GM23338 (cell line): Measurements from ENCODE around the gene ROPN1L. TPM values are rescaled to one million over a fixed set of nuclear protein-coding genes. Genes with fewer than 3 reads are reported as not detected.

ENCODE experiments used
- ATAC-seq: fragments of 200-7000 bp; cut with Tn5 transposase; 3 replicates; pipeline ENCODE4 v1.9.1; 2020
- DNase-seq: peaks from one replicate; pipeline ENCODE4 v3.0.0-alpha.2; 2015; ENCODE audit warnings: low spot score
- H2AFZ ChIP-seq: fragments of 200-600 bp; sonication (generic); 2 replicates; pipeline ENCODE4 v1.8.0; 2016; ENCODE audit warnings: antibody characterized with exemption, mild to moderate bottlenecking, moderate library complexity
- H3F3A ChIP-seq: fragments of 200-600 bp; sonication (generic); replicated peaks from 2 replicates; pipeline ENCODE4 v1.8.0; 2017; ENCODE audit warnings: antibody characterized with exemption, mixed run types, low read depth
- H3K27ac ChIP-seq: fragments of 200-600 bp; sonication (generic); 2 replicates; pipeline ENCODE4 v1.6.1; 2016; ENCODE audit warnings: low read depth
- H3K27me3 ChIP-seq: fragments of 200-600 bp; sonication (generic); 2 replicates; pipeline ENCODE4 v1.8.0; 2016; ENCODE audit warnings: mild to moderate bottlenecking, mixed run types, moderate library complexity; ENCODE audit not compliant: insufficient read depth
- H3K36me3 ChIP-seq: fragments of 200-600 bp; sonication (generic); 2 replicates; pipeline ENCODE4 v1.8.0; 2016; ENCODE audit warnings: mild to moderate bottlenecking; ENCODE audit not compliant: insufficient read depth
- H3K4me1 ChIP-seq: fragments of 200-600 bp; sonication (generic); 2 replicates; pipeline ENCODE4 v1.8.0; 2016; ENCODE audit warnings: mild to moderate bottlenecking, moderate library complexity; ENCODE audit not compliant: insufficient read depth
- H3K4me2 ChIP-seq: fragments of 200-600 bp; sonication (generic); 2 replicates; pipeline ENCODE4 v1.7.1; 2017; ENCODE audit warnings: mixed run types
- H3K4me3 ChIP-seq: fragments of 200-600 bp; sonication (generic); 2 replicates; pipeline ENCODE4 v1.6.1; 2016; ENCODE audit warnings: mixed run types
- H3K79me2 ChIP-seq: fragments of 200-600 bp; sonication (generic); replicated peaks from 2 replicates; pipeline ENCODE4 v1.8.0; 2017; ENCODE audit warnings: mild to moderate bottlenecking; ENCODE audit not compliant: insufficient read depth
- H3K9me2 ChIP-seq: fragments of 200-600 bp; sonication (generic); 2 replicates; pipeline ENCODE4 v1.8.0; 2017; ENCODE audit not compliant: insufficient read depth
- H4K20me1 ChIP-seq: fragments of 200-600 bp; sonication (generic); replicated peaks from 2 replicates; pipeline ENCODE4 v1.8.0; 2017; ENCODE audit warnings: mild to moderate bottlenecking; ENCODE audit not compliant: insufficient read depth
- H3K27ac Mint-ChIP-seq: 2 replicates; pipeline ENCODE4 v1.8.0; 2020; ENCODE audit warnings: inconsistent platforms, mild to moderate bottlenecking, moderate library complexity, mixed read lengths
- H3K27me3 Mint-ChIP-seq: 3 replicates; pipeline ENCODE4 v1.8.0; 2022; ENCODE audit warnings: low read depth, mild to moderate bottlenecking, moderate library complexity, mixed read lengths, inconsistent platforms; ENCODE audit not compliant: insufficient read depth, poor library complexity
- H3K36me3 Mint-ChIP-seq: 3 replicates; pipeline ENCODE4 v1.8.0; 2021; ENCODE audit warnings: low read depth, mild to moderate bottlenecking, inconsistent platforms, moderate library complexity, mixed read lengths
- H3K4me1 Mint-ChIP-seq: 3 replicates; pipeline ENCODE4 v1.8.0; 2020; ENCODE audit warnings: mild to moderate bottlenecking, inconsistent platforms, mixed read lengths
- H3K4me3 Mint-ChIP-seq: 3 replicates; pipeline ENCODE4 v1.8.0; 2021; ENCODE audit warnings: moderate library complexity, mild to moderate bottlenecking, inconsistent platforms, mixed read lengths
- H3K9me3 Mint-ChIP-seq: 3 replicates; pipeline ENCODE4 v1.8.0; 2020; ENCODE audit warnings: moderate library complexity, mild to moderate bottlenecking, inconsistent platforms, mixed read lengths
- CREB1 ChIP-seq: fragments of 250-450 bp; sonication (Bioruptor Pico); IDR thresholded peaks from 2 replicates; pipeline ENCODE4 v1.5.0; 2020; ENCODE audit warnings: low read depth, mild to moderate bottlenecking, moderate library complexity
- EZH2phosphoT487 ChIP-seq: fragments of 200-600 bp; sonication (generic); IDR thresholded peaks from one replicate; pipeline ENCODE4 v1.8.1; 2018; ENCODE audit warnings: antibody characterized with exemption; ENCODE audit not compliant: unreplicated experiment
- JUNB ChIP-seq: IDR thresholded peaks from one replicate; pipeline ENCODE4 v1.6.1; 2016; ENCODE audit warnings: antibody characterized with exemption; ENCODE audit not compliant: unreplicated experiment
- NANOG ChIP-seq: IDR thresholded peaks from 2 replicates; pipeline ENCODE4 v1.6.1; 2016; ENCODE audit warnings: antibody characterized with exemption, borderline replicate concordance
- POLR2AphosphoS5 ChIP-seq: IDR thresholded peaks from 2 replicates; pipeline ENCODE4 v1.6.1; 2016; ENCODE audit warnings: antibody characterized with exemption, low read depth
- STAT1 ChIP-seq: IDR thresholded peaks from one replicate; pipeline ENCODE4 v1.6.1; 2016; ENCODE audit warnings: antibody characterized with exemption; ENCODE audit not compliant: unreplicated experiment
- ZNF114 ChIP-seq: fragments of 250-450 bp; sonication (Bioruptor Pico); IDR thresholded peaks from 2 replicates; pipeline ENCODE4 v1.5.0; 2020; ENCODE audit warnings: mild to moderate bottlenecking, moderate library complexity
- ZNF331 ChIP-seq: fragments of 250-450 bp; sonication (Bioruptor Pico); IDR thresholded peaks from 2 replicates; pipeline ENCODE4 v1.5.0; 2020; ENCODE audit warnings: low read depth, mild to moderate bottlenecking, moderate library complexity
- polyA plus RNA-seq: library from polyadenylated mRNA; unstranded; fragments of >200 nt; fragmentation: Nextera tagmentation; extraction: Ambion mirVana; gene quantifications from 2 replicates; pipeline ENCODE4 v1.2.1, GENCODE V29; 2016
- total RNA-seq: library from RNA; depleted of rRNA; stranded (reverse); fragments of >200 nt; shearing (Covaris generic); gene quantifications from 2 replicates; pipeline ENCODE4 v1.2.3, GENCODE V29; 2014
- TF ChIP-seq, protein P1 (sequence below): IDR thresholded peaks from one replicate; pipeline ENCODE4 v1.6.1; 2018; ENCODE audit warnings: antibody characterized with exemption; ENCODE audit not compliant: unreplicated experiment

Gene ROPN1L
- total and polyA plus RNA-seq, 2 experiments from 2014 or later, result 0.57 TPM; not detected in 1

DNA sequence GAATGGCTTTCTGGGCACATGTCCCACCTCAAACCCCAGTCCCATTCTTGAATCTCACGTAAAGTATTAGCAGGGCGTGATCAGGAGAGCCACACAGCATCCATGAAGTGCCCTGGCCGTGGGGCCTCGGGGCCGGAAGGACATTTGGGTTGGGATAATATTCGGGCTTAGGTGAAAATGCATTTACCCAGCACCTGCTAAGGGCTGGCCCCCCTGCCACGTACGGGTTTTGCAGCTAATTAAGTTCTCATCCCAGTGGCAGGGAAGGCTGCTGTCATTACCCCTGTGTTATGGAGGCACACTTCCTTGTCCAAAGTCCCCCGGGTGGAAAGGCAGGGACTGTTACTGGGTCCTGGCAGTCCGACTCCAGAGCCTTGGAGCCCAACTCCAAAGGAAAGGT lies 29.0 kb downstream of the ROPN1L start:
- H3K4me1 Mint-ChIP-seq, result peaks cover 18% of the 10 kb centered on the region
- H3K9me3 Mint-ChIP-seq, result peaks cover 11% of the 10 kb centered on the region; the same call in 2 of the 3 replicates
- TF ChIP-seq EZH2phosphoT487 (no peak), ZNF331 (CRISPR knock-in tag) (no peak), CREB1 (CRISPR knock-in tag) (no peak), STAT1 (no peak), POLR2AphosphoS5 (no peak), JUNB (no peak)
- TF ChIP-seq, protein P1, sequence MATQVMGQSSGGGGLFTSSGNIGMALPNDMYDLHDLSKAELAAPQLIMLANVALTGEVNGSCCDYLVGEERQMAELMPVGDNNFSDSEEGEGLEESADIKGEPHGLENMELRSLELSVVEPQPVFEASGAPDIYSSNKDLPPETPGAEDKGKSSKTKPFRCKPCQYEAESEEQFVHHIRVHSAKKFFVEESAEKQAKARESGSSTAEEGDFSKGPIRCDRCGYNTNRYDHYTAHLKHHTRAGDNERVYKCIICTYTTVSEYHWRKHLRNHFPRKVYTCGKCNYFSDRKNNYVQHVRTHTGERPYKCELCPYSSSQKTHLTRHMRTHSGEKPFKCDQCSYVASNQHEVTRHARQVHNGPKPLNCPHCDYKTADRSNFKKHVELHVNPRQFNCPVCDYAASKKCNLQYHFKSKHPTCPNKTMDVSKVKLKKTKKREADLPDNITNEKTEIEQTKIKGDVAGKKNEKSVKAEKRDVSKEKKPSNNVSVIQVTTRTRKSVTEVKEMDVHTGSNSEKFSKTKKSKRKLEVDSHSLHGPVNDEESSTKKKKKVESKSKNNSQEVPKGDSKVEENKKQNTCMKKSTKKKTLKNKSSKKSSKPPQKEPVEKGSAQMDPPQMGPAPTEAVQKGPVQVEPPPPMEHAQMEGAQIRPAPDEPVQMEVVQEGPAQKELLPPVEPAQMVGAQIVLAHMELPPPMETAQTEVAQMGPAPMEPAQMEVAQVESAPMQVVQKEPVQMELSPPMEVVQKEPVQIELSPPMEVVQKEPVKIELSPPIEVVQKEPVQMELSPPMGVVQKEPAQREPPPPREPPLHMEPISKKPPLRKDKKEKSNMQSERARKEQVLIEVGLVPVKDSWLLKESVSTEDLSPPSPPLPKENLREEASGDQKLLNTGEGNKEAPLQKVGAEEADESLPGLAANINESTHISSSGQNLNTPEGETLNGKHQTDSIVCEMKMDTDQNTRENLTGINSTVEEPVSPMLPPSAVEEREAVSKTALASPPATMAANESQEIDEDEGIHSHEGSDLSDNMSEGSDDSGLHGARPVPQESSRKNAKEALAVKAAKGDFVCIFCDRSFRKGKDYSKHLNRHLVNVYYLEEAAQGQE, result no peak

DNA sequence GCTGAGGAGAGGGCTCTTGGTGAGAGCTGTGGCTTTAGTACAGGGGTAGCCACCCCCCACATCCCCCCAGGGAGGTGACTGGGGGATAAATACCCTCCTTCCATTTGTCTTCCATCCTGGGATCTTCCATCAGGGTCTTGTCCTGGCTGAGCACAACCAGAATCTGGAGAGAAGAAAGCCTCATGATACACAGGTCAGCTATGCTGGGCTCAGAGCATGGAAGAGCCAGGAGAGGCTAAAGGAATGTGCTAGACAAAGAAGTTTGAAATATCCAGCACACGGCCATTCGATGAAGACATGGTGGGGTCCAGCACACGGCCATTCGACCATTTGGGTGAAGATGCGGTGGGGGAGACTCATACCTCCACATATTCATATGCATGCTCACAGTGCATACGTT lies 30.0 kb downstream of the ROPN1L start:
- no peak overlapping the region for H3K27ac Mint-ChIP-seq
- peaks cover 18% of the 10 kb centered on the region for H3K4me1 Mint-ChIP-seq
- Histone ChIP-seq H3K4me2 (no peak overlapping the region), H3K27me3 (no peaks in the 10 kb centered on the region), H3F3A (no peaks in the 10 kb centered on the region), H4K20me1 (no peaks in the 10 kb centered on the region), H3K4me1 (peaks cover 16% of the 10 kb centered on the region), H3K27ac (no peak overlapping the region), H2AFZ (no peak overlapping the region), H3K9me2 (no peaks in the 10 kb centered on the region), H3K36me3 (no peaks in the 10 kb centered on the region), H3K79me2 (no peaks in the 10 kb centered on the region), H3K4me3 (no peak overlapping the region)
- H3K4me3 Mint-ChIP-seq, result no peak overlapping the region
- no peak for TF ChIP-seq NANOG
- TF ChIP-seq ZNF114 (CRISPR knock-in tag), result no peak
- peaks cover 6% of the 10 kb centered on the region for H3K27me3 Mint-ChIP-seq
- H3K36me3 Mint-ChIP-seq, result peaks cover 3% of the 10 kb centered on the region; the same call in 1 of the 3 replicates
- DNase-seq (no peak), ATAC-seq (no peak)
- peaks cover 11% of the 10 kb centered on the region; the same call in 2 of the 3 replicates for H3K9me3 Mint-ChIP-seq

More for the DNA sequence above, 29.0 kb downstream of the ROPN1L start:
- Histone ChIP-seq H3K4me2 (no peak overlapping the region), H3K79me2 (no peaks in the 10 kb centered on the region), H3F3A (no peaks in the 10 kb centered on the region), H3K4me3 (no peak overlapping the region), H3K36me3 (no peaks in the 10 kb centered on the region), H3K4me1 (peaks cover 16% of the 10 kb centered on the region), H2AFZ (no peak overlapping the region), H3K27ac (no peak overlapping the region), H3K27me3 (no peaks in the 10 kb centered on the region), H4K20me1 (no peaks in the 10 kb centered on the region), H3K9me2 (no peaks in the 10 kb centered on the region)
- H3K36me3 Mint-ChIP-seq, result peaks cover 3% of the 10 kb centered on the region; the same call in 1 of the 3 replicates
- peaks cover 12% of the 10 kb centered on the region for H3K27me3 Mint-ChIP-seq
- H3K4me3 Mint-ChIP-seq, result no peak overlapping the region
- no peak for DNase-seq
- H3K27ac Mint-ChIP-seq, result no peak overlapping the region
- ATAC-seq, result no peak
